ENCODE results near the gene XPR1. TPM values are rescaled to one million over a fixed set of nuclear protein-coding genes. Genes with fewer than 3 reads are reported as not detected.

XPR1 gene
- total RNA-seq, 6 experiments from 2014 or later: 25.0 to 44.7 (median 34.0) TPM

- peaks cover 42% of the 10 kb centered on the region for H3K4me1 Mint-ChIP-seq (ENCODE audit: low read depth)
- no peaks in the 10 kb centered on the region for H3K9me3 Mint-ChIP-seq
- H3K36me3 Mint-ChIP-seq (ENCODE audit: low read depth): no peaks in the 10 kb centered on the region
- DNase-seq: peak; percentile 50
- H3K27ac Mint-ChIP-seq: no peak overlapping the region
- TF ChIP-seq CTCF (IDR thresholded peaks at IDR 0.05): peak; percentile 93
- no peaks in the 10 kb centered on the region for H3K27me3 Mint-ChIP-seq (ENCODE audit: insufficient read depth)
- no peak overlapping the region for H3K4me3 Mint-ChIP-seq
These were observed 231.4 kb downstream of the XPR1 start for GRCh38 chr1:180863158-180863775.

GRCh38 chr1:180881806-180882509 lies 250.1 kb downstream of the XPR1 start:
- Mint-ChIP-seq H3K27ac (peak overlapping the region; percentile 63), H3K4me3 (no peak overlapping the region), H3K4me1 (ENCODE audit: low read depth) (peaks cover 18% of the 10 kb centered on the region), H3K9me3 (no peaks in the 10 kb centered on the region), H3K36me3 (ENCODE audit: low read depth) (no peaks in the 10 kb centered on the region), H3K27me3 (ENCODE audit: insufficient read depth) (no peaks in the 10 kb centered on the region)
- peak; percentile 59 for DNase-seq
- peak; percentile 80 for TF ChIP-seq CTCF (IDR thresholded peaks at IDR 0.05)

GRCh38 chr1:180884588-180885300 lies 252.9 kb downstream of the XPR1 start:
- DNase-seq: no peak
- Mint-ChIP-seq H3K4me3 (no peak overlapping the region), H3K27me3 (ENCODE audit: insufficient read depth) (no peaks in the 10 kb centered on the region), H3K4me1 (ENCODE audit: low read depth) (peaks cover 18% of the 10 kb centered on the region), H3K27ac (no peak overlapping the region), H3K36me3 (ENCODE audit: low read depth) (no peaks in the 10 kb centered on the region), H3K9me3 (no peaks in the 10 kb centered on the region)
- no peak for TF ChIP-seq CTCF (IDR thresholded peaks at IDR 0.05)

GRCh38 chr1:180886338-180886737 lies 254.5 kb downstream of the XPR1 start:
- TF ChIP-seq CTCF (IDR thresholded peaks at IDR 0.05): no peak

GRCh38 chr1:180887841-180888240 lies 256.0 kb downstream of the XPR1 start:
- Mint-ChIP-seq H3K36me3 (ENCODE audit: low read depth) (no peaks in the 10 kb centered on the region), H3K27ac (no peak overlapping the region), H3K9me3 (no peaks in the 10 kb centered on the region), H3K4me3 (no peak overlapping the region), H3K27me3 (ENCODE audit: insufficient read depth) (no peaks in the 10 kb centered on the region), H3K4me1 (ENCODE audit: low read depth) (no peaks in the 10 kb centered on the region)
- no peak for DNase-seq
- no peak for TF ChIP-seq CTCF (IDR thresholded peaks at IDR 0.05)

More at GRCh38 chr1:180886338-180886737, 254.5 kb downstream of the XPR1 start:
- H3K27ac Mint-ChIP-seq: no peak overlapping the region
- DNase-seq: no peak
- H3K4me3 Mint-ChIP-seq: no peak overlapping the region
- no peaks in the 10 kb centered on the region for H3K9me3 Mint-ChIP-seq
- no peaks in the 10 kb centered on the region for H3K27me3 Mint-ChIP-seq (ENCODE audit: insufficient read depth)
- peaks cover 9% of the 10 kb centered on the region for H3K4me1 Mint-ChIP-seq (ENCODE audit: low read depth)
- no peaks in the 10 kb centered on the region for H3K36me3 Mint-ChIP-seq (ENCODE audit: low read depth)

Measured in HFFc6 (cell line).